GM21360 (cell line): ENCODE results near the gene SCG5.
"Not testable (repeated sequence)": the region's sequence is repeated elsewhere in the genome, so short reads cannot be mapped to it uniquely, and the experiment has no call there.

Source experiments
- ATAC-seq: cut with Tn5 transposase; IDR thresholded peaks from one replicate; pipeline ENCODE4 v1.9.1; 2021; ENCODE audit warnings: mild to moderate bottlenecking, moderate library complexity; ENCODE audit not compliant: unreplicated experiment

The SCG5 gene

GRCh38 chr15:32641517-32642059 lies at the start of gene SCG5:
SCG5 (plus strand) TSS chr15:32641710; CDS start chr15:32643593, 1,883 bp downstream.
- ATAC-seq = no peak

DNA sequence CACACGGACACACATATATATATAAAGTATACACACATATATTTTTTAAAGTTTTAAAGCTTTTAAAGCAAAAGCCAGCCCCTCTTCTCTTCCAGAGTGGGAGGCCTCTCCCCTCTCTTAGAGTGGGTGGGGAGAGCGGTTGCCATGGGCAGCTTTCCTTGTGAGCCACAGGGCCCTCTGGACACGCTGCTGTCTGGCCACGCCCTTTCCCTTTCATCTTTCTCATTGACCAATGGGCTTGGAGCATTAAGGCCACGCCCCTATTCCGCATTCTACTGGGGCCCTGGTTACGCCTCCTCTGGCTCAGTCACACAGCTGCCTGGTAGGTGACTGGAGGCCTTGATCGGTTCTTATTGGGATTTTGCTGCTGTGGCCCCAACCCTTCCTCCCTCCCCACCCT lies 48.4 kb upstream of the SCG5 start, which contains the start of gene GOLGA8N:
Gene GOLGA8N (plus strand): TSS at position 306 of the 400 bp plus-strand sequence.
- not testable (repeated sequence) for ATAC-seq

- ATAC-seq = not testable (repeated sequence)
Measured at GRCh38 chr15:32609518-32609917, 32.0 kb upstream of the SCG5 start.

GRCh38 chr15:32610719-32611118 lies 30.8 kb upstream of the SCG5 start:
- not testable (repeated sequence) for ATAC-seq

- peak; percentile 19 for ATAC-seq
Measured at GRCh38 chr15:32614712-32615050, 26.8 kb upstream of the SCG5 start.

GRCh38 chr15:32615051-32615870 lies 26.2 kb upstream of the SCG5 start, which contains the start of gene ARHGAP11A:
ARHGAP11A (plus strand) TSS chr15:32615504; CDS start chr15:32616212, 708 bp downstream.
- peak; percentile 64 for ATAC-seq

DNA sequence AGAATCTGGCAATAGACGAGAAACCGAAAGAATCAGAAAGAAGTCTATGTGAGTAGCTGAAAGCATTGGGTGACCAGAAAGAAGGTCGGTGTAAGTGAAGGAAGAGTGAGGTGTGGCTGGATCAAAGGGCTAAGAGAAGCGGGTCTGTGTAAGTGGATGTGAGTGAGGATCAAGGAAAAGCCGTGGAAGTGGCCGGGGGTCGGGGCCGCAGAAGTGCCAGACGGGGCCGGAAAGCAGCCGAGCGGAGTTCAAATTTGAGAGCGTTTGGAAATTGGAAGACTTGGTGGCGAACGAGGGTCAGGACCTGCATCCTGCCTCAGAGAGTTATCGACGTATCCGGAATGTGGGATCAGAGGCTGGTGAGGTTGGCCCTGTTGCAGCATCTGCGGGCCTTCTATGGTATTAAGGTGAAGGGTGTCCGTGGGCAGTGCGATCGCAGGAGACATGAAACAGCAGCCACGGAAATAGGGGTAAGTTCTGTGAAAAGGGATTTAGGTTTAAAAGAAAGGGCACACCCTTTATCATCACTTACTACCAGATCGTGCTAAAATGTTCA lies 25.6 kb upstream of the SCG5 start:
- ATAC-seq = peak; percentile 14

DNA sequence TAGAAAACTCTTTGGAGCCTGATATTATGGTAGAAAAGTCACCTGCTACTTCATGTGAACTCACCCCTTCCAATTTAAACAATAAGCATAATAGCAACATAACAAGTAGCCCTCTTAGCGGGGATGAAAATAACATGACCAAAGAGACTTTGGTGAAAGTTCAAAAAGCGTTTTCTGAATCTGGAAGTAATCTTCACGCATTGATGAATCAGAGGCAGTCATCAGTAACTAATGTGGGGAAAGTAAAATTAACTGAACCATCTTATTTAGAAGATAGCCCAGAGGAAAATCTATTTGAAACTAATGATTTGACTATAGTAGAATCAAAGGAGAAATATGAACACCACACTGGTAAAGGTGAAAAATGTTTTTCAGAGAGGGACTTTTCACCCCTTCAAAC lies 5.1 kb upstream of the SCG5 start:
- no peak for ATAC-seq

GRCh38 chr15:32636908-32637567 lies 4.5 kb upstream of the SCG5 start:
- ATAC-seq = no peak

DNA sequence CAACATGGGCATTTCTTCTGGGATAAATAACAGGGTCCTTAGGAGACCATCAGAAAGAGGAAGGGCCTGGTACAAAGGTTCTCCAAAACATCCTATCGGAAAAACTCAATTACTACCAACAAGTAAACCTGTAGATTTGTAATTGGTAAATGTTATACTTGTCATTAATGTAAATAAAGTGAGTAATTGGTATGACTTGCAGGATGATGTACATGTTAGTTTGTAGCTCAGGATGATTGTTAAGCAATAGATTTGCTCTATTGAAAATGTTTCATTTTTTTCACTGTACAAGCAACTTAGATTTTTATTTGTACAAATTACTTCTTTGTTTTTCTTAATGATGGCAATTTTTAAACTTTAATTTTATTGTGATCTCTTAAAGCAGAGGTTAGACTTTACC lies 3.8 kb upstream of the SCG5 start:
- no peak for ATAC-seq

DNA sequence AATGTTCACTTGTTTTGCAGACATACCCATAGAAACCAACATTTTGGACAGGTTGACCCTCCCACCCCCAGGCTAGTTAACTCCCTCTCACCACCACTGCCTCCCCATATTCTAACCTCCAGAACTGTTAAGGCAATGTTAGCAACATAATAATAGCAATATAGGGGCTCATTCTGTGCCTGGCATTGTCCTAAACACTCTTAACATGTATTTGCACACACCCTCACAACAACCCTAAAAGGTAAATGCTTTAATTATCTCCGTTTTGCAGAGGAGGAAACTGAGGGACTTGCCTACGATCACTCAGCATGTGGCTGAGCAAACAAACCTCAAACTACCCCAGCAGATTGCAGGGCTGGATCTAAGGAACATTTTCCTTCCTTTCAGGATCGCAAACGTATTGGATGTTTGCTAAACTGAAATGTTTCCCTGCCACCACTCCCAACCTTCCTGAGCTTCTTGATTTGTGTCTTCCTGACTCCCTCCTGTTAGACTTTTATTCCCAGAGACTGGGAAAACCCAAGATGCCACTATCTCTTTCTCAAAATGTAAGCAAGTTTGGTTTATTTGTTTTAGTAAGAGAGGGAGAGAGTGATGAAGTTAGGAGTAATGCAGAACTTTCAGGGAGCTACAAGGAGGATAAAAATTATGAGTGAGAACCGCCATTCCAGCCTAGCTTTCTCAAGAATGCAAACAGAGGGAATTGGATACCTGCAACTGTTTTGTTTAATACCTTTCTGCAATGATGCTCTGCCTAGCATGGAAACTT lies 1.3 kb downstream of the SCG5 start:
- no peak for ATAC-seq

DNA sequence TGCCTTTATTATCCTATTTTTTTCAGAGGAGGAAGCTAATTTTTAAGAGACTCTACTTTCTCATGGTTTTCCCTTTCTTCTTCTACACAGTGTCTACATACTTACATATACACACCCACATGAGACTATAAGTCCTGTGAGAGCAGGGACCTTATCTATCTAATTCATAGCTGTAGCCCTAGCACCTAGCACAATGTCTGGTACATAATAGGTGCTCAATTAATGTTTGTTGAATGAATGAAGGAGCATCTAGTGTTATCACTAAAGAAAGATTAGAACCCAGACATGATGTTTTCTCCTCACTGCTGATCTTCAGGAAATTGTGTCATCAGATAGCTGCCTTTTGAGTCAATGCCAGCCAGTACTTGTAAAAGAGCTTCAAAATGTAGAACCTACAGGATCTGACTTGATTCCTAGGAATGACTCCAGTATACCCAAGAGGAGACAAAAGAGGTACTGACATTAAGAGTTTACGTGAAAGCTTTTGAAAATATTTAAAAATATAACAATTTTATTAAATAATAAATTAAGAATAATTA lies 2.5 kb downstream of the SCG5 start:
- ATAC-seq = no peak

DNA sequence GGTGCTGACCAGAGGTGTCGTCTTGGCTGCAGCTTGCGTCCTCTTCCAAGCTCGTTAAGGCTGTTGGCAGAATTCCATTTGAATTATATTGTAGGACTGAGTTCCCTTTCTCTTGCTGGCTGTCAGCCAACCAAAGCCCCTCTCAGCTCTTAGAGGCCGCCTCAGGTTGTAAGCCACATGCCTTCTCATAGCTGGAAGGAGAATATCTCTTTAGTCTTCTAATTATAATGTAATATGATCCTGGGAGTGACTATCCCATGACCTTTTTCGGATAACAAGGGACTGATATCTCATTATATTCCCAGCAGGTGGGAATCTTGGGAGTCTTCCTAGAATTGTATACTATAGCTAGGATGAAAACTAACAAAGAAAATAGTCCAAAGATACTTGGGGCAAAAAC lies 4.8 kb downstream of the SCG5 start:
- no peak for ATAC-seq

GRCh38 chr15:32649342-32649741 lies 7.8 kb downstream of the SCG5 start:
- ATAC-seq = no peak

GRCh38 chr15:32651229-32651837 lies 9.8 kb downstream of the SCG5 start:
- peak; percentile 55 for ATAC-seq

DNA sequence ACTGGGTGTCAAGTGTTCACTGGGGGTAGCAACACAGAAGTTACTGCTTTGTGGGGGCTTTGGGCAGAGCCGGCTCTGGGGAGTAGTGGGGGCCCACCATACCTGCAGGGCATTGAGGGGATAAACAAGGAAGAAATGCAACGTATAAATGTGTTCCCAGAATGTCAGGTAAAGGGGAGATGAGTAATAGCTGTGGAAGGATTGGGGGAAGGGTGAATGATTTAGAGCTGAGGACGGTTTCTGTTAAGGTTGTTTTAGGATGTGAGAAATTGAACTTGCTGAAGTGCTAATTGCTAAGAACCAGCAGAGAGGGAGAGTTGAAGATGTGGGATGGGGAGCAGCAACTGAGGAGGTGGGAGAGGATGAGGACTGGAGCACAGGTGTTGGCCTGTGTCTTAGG lies 10.7 kb downstream of the SCG5 start:
- ATAC-seq = no peak

DNA sequence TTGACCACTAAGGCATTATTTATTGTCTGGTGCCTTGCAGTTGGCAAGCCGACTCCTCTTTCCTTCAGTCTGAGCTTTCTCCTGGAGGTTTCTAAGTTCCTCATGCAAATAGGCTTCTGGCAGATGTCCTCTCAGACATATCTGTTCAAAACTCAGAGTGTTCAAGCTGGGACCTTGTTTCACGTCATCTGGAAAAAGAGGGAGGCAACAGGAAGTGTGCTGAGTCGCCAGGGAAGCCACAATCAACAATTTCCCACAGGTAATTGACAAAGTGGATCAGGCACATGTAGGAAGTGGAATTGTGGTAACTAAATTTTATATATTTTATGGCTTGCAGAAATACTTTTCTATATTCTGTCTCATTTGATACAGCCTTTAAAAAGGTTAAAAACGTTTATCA lies 14.6 kb downstream of the SCG5 start:
- no peak for ATAC-seq

GRCh38 chr15:32656496-32656895 lies 15.0 kb downstream of the SCG5 start:
- ATAC-seq = no peak

GRCh38 chr15:32657198-32657883 lies 15.8 kb downstream of the SCG5 start:
- ATAC-seq = no peak

DNA sequence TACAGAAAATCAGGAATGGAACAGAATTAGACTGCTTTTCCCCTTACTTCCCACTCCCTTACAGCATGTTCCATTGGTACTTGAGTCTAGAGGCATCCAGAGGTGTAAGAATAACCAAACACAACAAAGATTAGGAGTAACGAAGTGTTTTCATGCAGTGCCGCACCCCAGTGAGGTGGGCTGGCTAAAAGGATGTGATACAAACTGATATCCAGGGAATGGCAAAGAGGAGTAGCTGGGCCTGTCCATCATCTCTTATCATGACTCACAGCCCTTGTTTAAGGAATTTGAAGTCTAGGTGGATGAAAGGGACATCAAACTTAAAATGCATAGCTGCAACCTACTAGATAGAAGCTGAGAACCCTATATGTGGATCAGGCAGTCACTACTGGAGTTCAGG lies 16.4 kb downstream of the SCG5 start:
- no peak for ATAC-seq
